ENCODE results near the gene MEOX2.

GRCh38 chr7:15651693-15652092, 34.8 kb downstream of the MEOX2 start:
- TF ChIP-seq POLR2A (IDR thresholded peaks at IDR 0.05; ENCODE audit: low read depth, low read length) (no peak), CBFB (IDR thresholded peaks at IDR 0.05; ENCODE audit: low read depth) (no peak), TARDBP (IDR thresholded peaks at IDR 0.05; ENCODE audit: borderline replicate concordance) (no peak), ZSCAN29 (IDR thresholded peaks at IDR 0.05) (no peak)
- TF ChIP-seq, protein P1, sequence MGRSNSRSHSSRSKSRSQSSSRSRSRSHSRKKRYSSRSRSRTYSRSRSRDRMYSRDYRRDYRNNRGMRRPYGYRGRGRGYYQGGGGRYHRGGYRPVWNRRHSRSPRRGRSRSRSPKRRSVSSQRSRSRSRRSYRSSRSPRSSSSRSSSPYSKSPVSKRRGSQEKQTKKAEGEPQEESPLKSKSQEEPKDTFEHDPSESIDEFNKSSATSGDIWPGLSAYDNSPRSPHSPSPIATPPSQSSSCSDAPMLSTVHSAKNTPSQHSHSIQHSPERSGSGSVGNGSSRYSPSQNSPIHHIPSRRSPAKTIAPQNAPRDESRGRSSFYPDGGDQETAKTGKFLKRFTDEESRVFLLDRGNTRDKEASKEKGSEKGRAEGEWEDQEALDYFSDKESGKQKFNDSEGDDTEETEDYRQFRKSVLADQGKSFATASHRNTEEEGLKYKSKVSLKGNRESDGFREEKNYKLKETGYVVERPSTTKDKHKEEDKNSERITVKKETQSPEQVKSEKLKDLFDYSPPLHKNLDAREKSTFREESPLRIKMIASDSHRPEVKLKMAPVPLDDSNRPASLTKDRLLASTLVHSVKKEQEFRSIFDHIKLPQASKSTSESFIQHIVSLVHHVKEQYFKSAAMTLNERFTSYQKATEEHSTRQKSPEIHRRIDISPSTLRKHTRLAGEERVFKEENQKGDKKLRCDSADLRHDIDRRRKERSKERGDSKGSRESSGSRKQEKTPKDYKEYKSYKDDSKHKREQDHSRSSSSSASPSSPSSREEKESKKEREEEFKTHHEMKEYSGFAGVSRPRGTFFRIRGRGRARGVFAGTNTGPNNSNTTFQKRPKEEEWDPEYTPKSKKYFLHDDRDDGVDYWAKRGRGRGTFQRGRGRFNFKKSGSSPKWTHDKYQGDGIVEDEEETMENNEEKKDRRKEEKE (IDR thresholded peaks at IDR 0.05), result no peak
- TF ChIP-seq, protein P2, sequence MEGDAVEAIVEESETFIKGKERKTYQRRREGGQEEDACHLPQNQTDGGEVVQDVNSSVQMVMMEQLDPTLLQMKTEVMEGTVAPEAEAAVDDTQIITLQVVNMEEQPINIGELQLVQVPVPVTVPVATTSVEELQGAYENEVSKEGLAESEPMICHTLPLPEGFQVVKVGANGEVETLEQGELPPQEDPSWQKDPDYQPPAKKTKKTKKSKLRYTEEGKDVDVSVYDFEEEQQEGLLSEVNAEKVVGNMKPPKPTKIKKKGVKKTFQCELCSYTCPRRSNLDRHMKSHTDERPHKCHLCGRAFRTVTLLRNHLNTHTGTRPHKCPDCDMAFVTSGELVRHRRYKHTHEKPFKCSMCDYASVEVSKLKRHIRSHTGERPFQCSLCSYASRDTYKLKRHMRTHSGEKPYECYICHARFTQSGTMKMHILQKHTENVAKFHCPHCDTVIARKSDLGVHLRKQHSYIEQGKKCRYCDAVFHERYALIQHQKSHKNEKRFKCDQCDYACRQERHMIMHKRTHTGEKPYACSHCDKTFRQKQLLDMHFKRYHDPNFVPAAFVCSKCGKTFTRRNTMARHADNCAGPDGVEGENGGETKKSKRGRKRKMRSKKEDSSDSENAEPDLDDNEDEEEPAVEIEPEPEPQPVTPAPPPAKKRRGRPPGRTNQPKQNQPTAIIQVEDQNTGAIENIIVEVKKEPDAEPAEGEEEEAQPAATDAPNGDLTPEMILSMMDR (IDR thresholded peaks at IDR 0.05 in 2 of 3, conservative IDR thresholded peaks at IDR 0.05 in 1 of 3; ENCODE audit: control insufficient read depth in 2 of 3, extremely low read depth in 1 of 3, insufficient read depth in 1 of 3, low read depth in 3 of 3, low read length in 3 of 3), result no peak

Measured in GM12878 (cell line).